ENCODE measurements around the gene ASTN2.

Gene ASTN2

DNA sequence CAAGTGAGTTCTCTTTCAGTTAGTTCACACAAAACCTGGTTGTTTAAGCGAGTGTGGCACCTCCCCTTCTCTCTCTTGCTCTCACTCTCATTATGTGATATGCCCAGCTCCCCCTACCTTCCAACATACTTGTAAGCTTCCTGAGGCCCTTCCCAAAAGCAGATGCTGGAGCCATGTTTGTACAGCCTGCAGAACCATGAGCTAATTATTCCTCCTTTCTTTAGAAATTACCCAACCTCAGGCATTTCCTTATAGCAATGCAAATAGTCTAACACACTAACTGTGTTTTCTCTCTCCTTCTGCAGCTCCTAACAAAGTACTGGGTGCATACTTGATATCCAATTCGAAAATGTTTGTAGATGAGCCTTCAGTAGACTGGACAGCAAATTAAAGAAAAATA, 665.1 kb downstream of the ASTN2 start:
- no peaks in the 10 kb centered on the region for H3K36me3 Mint-ChIP-seq (ENCODE audit: low read depth)
- H3K4me1 Mint-ChIP-seq (ENCODE audit: low read depth), result no peaks in the 10 kb centered on the region
- no peaks in the 10 kb centered on the region for H3K9me3 Mint-ChIP-seq
- H3K4me3 Mint-ChIP-seq, result no peak overlapping the region
- H3K27me3 Mint-ChIP-seq (ENCODE audit: low read depth), result no peaks in the 10 kb centered on the region
- no peak overlapping the region for H3K27ac Mint-ChIP-seq

DNA sequence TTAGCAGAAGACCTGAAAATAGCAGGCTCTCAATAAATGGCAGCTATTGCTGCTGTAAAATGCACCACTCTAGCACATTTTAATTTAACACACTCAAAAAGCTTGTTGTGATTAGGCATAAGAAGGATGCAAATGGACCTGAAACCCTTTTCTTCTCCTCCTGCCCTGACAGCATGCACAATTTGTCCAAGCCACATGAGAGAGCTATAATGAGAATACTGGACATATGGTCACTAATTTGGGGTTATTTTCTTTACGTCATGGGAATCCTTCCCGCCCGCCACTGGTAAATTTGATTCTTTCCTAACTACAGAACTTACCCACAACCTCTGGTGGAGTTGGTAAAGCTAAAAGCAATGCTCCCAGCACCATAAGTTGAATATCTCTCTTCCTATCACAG, 665.7 kb downstream of the ASTN2 start:
- Mint-ChIP-seq H3K4me3 (no peak overlapping the region), H3K27ac (no peak overlapping the region), H3K27me3 (ENCODE audit: low read depth) (no peaks in the 10 kb centered on the region), H3K9me3 (no peaks in the 10 kb centered on the region), H3K36me3 (ENCODE audit: low read depth) (no peaks in the 10 kb centered on the region), H3K4me1 (ENCODE audit: low read depth) (no peaks in the 10 kb centered on the region)

DNA sequence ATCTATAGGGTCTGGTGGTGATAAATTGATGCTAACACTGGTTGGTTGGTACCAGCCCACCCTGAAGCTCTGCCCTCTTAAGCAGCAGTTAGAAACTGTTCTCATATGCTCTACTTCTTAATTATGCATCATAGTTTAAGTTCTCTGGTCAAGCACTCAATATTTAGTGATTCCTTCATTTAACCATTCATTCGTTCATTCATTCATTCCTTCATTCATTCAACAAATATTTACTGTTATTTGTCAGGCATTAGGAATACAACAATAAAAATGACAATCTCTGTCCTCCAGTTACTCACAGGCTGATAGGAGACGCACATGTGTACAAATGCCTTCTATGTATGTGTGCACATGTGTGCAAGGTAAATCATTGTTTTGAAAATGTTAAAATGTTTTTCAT, 673.1 kb downstream of the ASTN2 start:
- Mint-ChIP-seq H3K4me1 (ENCODE audit: low read depth) (peaks cover 2% of the 10 kb centered on the region), H3K4me3 (no peak overlapping the region), H3K9me3 (no peaks in the 10 kb centered on the region), H3K27ac (no peak overlapping the region), H3K36me3 (ENCODE audit: low read depth) (no peaks in the 10 kb centered on the region), H3K27me3 (ENCODE audit: low read depth) (peaks cover 1% of the 10 kb centered on the region)

DNA sequence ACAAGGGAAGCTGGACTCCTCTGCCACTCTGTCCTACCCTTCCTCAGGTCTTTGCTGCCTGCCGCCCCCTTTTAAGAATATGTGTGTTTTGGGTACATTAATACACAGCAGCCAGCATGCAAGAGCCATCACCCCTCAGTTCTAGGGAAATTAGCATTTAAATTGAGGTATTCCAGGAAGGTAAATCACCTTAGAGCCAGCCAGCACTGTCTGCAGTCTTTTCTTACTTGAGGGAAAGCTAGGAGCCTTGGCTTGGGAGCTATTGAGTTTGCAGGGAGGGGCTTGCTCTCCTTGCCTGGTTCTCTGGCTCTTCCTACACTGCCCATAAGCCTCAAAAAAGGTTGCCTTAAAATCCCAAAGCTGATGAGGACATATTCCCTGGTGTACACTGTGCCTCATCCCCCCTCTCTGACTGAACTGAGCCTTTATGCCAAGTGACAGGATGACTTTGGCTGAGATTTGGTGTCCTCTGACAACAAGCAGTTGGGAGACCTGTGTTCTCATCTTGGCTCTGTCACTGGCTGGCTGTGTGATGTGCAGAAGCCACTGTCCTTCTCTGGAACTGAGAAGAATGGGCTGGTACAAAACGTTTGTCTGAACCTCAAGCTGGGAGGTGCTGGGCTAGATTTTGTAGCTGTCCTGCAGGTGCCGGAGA, 673.6 kb downstream of the ASTN2 start:
- no peaks in the 10 kb centered on the region for H3K9me3 Mint-ChIP-seq

DNA sequence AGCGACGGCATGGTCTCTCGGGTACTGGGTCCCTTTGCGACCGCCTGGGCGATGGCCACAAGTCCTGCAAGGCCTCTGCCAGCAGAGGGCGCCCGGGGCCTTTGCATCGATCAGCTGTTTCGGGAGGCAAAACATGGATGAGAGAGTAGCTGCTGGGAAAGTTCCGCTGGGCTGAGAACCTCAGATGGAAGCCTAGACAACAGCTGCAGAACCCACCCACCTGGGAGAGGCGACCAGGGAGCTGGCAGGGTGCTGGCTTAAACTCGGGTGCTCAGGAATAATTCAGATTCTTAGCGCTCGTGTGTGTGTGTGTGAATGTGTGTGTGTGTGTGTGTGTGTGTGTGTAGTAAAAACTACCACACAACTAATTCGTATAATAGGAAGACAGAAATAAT, 677.7 kb downstream of the ASTN2 start:
- Mint-ChIP-seq H3K27ac (no peak overlapping the region), H3K9me3 (no peaks in the 10 kb centered on the region), H3K4me3 (no peak overlapping the region), H3K36me3 (ENCODE audit: low read depth) (no peaks in the 10 kb centered on the region), H3K4me1 (ENCODE audit: low read depth) (peaks cover 3% of the 10 kb centered on the region), H3K27me3 (ENCODE audit: low read depth) (peaks cover 5% of the 10 kb centered on the region)

More for the DNA sequence above, 673.6 kb downstream of the ASTN2 start:
- Mint-ChIP-seq H3K27me3 (ENCODE audit: low read depth) (peaks cover 5% of the 10 kb centered on the region), H3K27ac (no peak overlapping the region), H3K36me3 (ENCODE audit: low read depth) (no peaks in the 10 kb centered on the region), H3K4me3 (no peak overlapping the region), H3K4me1 (ENCODE audit: low read depth) (peaks cover 3% of the 10 kb centered on the region)

DNA sequence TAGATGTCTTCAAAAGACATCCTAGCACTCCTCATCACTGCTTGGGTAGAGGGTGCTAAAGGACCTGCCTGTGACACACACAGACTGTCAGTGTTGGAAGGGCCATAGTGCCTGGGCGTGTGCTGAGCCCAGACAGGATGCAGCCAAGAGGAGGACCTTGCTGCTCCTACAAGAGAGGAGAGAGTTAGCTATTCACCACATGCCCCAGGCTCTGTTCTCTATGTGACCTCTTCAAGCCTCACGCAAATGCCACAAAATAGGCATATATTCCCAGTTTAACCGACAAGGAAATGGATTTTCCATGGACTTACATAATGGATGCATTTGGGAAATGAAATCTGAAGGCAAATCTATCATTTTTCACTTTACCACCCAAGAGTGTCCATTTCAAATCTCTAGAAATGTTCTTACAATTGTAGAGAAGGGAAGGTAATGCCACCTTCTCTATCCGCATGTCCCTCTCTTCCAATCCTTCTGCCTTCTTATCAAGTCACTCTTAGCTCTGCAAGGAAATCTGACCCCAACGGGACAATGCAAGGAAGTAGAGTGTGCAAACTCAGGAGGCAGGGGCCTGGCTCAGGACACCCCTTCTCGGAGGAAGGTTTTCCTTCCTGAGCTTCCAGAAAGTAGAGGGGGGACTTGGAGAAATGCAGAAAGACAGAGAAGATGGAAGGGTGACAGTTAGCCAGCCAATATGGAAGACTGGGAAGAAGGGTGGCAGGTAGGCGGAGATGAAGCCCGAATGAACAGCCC, 678.3 kb downstream of the ASTN2 start:
- Mint-ChIP-seq H3K27me3 (ENCODE audit: low read depth) (peaks cover 5% of the 10 kb centered on the region), H3K36me3 (ENCODE audit: low read depth) (no peaks in the 10 kb centered on the region), H3K9me3 (no peaks in the 10 kb centered on the region), H3K27ac (no peak overlapping the region), H3K4me3 (no peak overlapping the region), H3K4me1 (ENCODE audit: low read depth) (peaks cover 3% of the 10 kb centered on the region)

DNA sequence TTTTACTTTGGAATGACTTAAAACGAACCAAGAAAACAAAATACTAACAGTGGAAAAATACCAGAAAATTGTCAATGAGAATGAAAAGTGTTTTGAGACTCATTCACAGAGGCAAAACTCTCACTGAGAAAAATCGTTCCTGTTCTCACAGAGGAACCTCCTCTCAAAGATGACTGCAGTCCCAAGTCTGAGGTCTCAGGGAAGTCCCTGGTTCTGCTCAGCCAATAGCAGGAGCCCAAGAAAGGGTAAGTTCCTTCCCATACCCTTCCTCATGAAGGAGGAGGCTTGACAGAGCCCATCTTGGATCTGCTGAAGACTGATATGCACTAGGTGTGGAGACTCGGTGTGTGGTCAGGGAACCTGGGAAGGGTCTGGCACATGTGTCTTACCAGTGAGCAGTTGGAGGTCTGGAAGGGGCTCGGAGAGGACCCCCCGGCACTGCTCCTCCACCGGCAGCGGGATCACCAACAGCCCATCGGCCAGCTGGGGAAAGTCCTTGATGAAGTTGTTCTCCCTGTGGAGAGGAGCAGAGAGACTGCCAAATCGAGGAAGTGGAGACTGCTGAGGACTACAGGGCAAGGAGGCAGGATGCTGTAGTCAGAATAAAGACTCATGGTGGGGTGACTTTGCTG, 681.7 kb downstream of the ASTN2 start:
- Mint-ChIP-seq H3K4me1 (ENCODE audit: low read depth) (peaks cover 3% of the 10 kb centered on the region), H3K4me3 (no peak overlapping the region), H3K9me3 (no peaks in the 10 kb centered on the region), H3K36me3 (ENCODE audit: low read depth) (no peaks in the 10 kb centered on the region), H3K27me3 (ENCODE audit: low read depth) (peaks cover 5% of the 10 kb centered on the region), H3K27ac (no peak overlapping the region)

DNA sequence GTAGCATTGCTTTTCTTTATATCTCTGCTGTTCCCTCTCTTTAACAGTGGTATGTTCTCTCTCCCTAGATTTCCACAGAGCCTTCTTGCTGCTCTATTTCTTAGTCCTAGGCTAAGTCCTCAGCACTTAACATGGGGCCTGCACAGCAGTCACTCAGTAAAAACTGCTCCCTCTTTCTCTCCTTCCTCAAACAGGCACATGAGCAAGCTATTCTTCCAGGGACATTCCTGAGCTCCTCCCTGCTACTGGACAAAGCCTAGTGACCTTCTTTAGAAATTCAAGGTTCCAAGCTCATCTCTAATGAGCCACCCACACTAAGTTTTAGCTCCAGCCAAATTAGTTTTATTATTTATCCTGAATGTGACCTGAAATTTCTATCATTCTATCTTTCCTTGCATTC, 688.3 kb downstream of the ASTN2 start:
- Mint-ChIP-seq H3K36me3 (ENCODE audit: low read depth) (no peaks in the 10 kb centered on the region), H3K27ac (no peak overlapping the region), H3K27me3 (ENCODE audit: low read depth) (no peaks in the 10 kb centered on the region)

DNA sequence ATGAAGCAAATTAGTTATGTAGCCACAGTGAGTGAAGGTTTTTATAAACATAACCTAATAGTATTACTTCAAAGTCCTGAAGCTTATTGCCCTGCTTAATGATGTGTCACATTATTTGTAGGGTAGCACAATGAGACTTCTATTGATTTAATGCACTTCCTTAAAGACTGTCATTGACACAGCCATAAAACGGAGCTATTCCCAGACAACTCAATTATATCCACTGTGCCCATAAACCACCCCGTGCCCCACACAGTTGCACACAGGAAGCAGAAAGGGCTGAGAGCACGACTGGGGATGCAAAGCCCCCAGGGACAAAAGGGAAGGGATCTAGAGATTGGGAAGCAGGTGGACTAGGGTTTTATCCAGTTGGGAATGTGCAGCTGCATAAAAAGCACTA, 690.7 kb downstream of the ASTN2 start:
- no peak overlapping the region for H3K4me3 Mint-ChIP-seq
- no peaks in the 10 kb centered on the region for H3K27me3 Mint-ChIP-seq (ENCODE audit: low read depth)
- no peaks in the 10 kb centered on the region for H3K36me3 Mint-ChIP-seq (ENCODE audit: low read depth)
- H3K9me3 Mint-ChIP-seq, result no peaks in the 10 kb centered on the region
- no peaks in the 10 kb centered on the region for H3K4me1 Mint-ChIP-seq (ENCODE audit: low read depth)
- no peak overlapping the region for H3K27ac Mint-ChIP-seq

More for the DNA sequence above, 688.3 kb downstream of the ASTN2 start:
- Mint-ChIP-seq H3K4me1 (ENCODE audit: low read depth) (no peaks in the 10 kb centered on the region), H3K9me3 (no peaks in the 10 kb centered on the region), H3K4me3 (no peak overlapping the region)

DNA sequence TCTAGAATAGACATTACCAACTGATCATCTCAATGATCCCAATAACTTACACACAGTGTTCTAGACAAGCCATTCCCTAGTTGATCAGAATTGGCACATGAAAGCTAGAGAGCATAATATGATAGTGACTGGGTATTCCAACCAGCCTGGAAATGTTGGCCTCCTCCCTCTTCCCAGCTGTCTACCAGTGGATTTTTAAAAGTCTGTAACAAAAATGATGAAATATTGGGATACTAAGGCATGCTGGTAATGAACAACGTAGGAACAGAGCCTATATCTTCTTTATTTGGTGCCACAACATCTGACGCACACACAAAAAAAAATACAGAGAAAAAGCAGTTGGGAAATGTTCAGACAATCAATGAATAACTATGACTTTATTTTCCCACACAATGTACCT, 692.9 kb downstream of the ASTN2 start:
- no peaks in the 10 kb centered on the region for H3K9me3 Mint-ChIP-seq
- H3K27me3 Mint-ChIP-seq (ENCODE audit: low read depth), result peaks cover 4% of the 10 kb centered on the region
- no peak overlapping the region for H3K27ac Mint-ChIP-seq
- no peak overlapping the region for H3K4me3 Mint-ChIP-seq
- H3K36me3 Mint-ChIP-seq (ENCODE audit: low read depth), result no peaks in the 10 kb centered on the region
- H3K4me1 Mint-ChIP-seq (ENCODE audit: low read depth), result no peaks in the 10 kb centered on the region

DNA sequence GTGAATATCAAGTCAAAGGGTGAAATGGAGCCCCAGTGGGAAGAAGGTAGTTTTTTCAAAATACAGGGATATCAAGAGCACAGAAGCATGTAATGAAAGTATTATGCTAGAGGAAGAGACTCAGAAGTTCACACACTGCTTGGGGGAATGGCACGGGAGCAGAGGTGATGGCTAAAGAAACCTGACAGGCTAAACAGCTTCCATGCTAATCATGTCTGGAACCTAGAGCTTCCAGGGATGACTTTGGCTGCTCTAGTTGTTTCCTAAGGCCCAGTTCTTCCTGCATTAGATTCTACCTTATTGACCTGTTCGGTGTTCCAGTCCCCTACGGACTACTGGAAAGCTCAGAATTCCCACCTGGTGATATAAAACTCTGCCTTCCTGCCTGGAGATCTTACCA, 693.4 kb downstream of the ASTN2 start:
- Mint-ChIP-seq H3K4me1 (ENCODE audit: low read depth) (no peaks in the 10 kb centered on the region), H3K9me3 (no peaks in the 10 kb centered on the region), H3K4me3 (no peak overlapping the region), H3K27ac (no peak overlapping the region), H3K27me3 (ENCODE audit: low read depth) (peaks cover 4% of the 10 kb centered on the region), H3K36me3 (ENCODE audit: low read depth) (no peaks in the 10 kb centered on the region)

DNA sequence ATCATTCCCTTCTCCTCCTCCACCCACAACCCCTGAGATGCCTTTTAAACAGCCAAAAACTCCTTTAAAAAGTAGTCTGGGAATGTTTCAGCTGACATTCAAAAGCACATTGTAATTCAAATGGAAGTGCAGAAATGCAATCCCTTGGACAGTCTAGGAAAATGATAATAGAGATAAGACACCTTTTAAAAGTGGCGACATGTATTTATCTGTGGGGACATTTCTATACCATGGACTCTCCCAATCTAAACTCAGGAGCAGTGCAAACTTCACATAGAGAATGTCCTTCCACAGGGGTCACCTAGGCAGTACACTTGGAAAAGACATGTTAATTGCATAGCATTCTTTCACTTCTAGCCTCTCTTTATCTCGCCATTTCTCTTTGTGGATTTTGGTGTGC, 694.7 kb downstream of the ASTN2 start:
- no peaks in the 10 kb centered on the region for H3K4me1 Mint-ChIP-seq (ENCODE audit: low read depth)
- no peak overlapping the region for H3K4me3 Mint-ChIP-seq
- H3K36me3 Mint-ChIP-seq (ENCODE audit: low read depth), result no peaks in the 10 kb centered on the region
- H3K27me3 Mint-ChIP-seq (ENCODE audit: low read depth), result peaks cover 4% of the 10 kb centered on the region
- no peak overlapping the region for H3K27ac Mint-ChIP-seq
- H3K9me3 Mint-ChIP-seq, result no peaks in the 10 kb centered on the region

DNA sequence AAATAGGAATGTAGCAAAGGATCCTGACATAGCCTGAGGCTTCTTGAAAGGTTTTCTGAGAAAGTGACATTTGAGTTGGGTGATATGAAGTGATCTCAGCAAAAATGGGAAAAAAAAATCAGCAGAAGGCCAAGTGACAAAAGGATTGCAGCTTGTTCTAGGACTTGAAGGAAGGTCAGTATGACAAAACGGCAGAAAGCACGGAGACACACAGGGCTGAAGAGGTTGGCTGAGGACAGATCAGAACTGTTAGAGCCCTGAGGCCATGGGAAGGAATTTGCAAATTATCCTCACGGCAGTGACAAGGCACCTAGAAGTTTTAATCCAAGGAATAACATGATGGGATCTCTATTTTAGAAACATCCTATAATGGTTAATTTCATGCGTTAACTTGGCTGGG, 696.7 kb downstream of the ASTN2 start:
- no peak overlapping the region for H3K27ac Mint-ChIP-seq
- H3K9me3 Mint-ChIP-seq, result no peaks in the 10 kb centered on the region
- no peaks in the 10 kb centered on the region for H3K4me1 Mint-ChIP-seq (ENCODE audit: low read depth)
- H3K27me3 Mint-ChIP-seq (ENCODE audit: low read depth), result peaks cover 4% of the 10 kb centered on the region
- no peaks in the 10 kb centered on the region for H3K36me3 Mint-ChIP-seq (ENCODE audit: low read depth)
- no peak overlapping the region for H3K4me3 Mint-ChIP-seq

DNA sequence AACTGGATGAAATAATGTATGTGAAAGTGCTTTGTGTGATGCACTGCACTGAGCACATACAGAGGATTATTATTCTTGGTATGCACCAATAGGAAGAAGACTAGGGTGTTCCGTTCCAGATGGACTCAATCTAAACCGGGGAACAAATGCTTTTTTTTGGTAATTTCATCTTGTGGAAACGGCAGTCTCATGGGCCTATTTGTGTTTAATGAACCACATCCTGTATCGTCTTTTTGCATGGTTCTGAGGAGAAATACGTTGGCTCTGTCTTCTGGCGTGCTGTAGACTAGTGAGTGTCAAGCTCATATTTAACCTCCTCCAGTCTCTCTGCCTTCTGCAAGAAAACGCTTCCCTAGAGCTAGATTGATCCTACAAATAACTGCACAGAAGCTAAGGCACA, 697.7 kb downstream of the ASTN2 start:
- Mint-ChIP-seq H3K4me3 (no peak overlapping the region), H3K4me1 (ENCODE audit: low read depth) (no peaks in the 10 kb centered on the region), H3K27me3 (ENCODE audit: low read depth) (peaks cover 4% of the 10 kb centered on the region), H3K36me3 (ENCODE audit: low read depth) (no peaks in the 10 kb centered on the region), H3K9me3 (no peaks in the 10 kb centered on the region), H3K27ac (no peak overlapping the region)

DNA sequence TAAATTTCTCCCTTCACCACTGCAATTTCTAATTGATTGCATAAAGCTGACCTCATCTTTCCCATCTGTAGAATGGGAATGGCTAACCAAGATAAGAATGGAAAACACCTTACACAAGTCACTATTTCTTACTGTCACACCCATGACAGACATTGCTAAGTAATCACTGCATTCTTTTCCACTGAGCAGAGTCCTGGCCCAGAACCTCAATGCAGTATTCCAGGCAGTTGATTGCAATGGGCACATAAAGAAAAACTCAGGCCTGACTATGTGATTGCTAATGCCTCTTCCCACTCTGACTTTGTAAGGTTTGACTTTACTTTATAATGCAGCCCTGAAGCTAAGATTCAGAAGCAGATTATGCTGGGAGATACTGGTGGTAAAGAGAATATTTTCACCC, 698.4 kb downstream of the ASTN2 start:
- no peaks in the 10 kb centered on the region for H3K9me3 Mint-ChIP-seq
- no peak overlapping the region for H3K27ac Mint-ChIP-seq
- no peaks in the 10 kb centered on the region for H3K36me3 Mint-ChIP-seq (ENCODE audit: low read depth)
- H3K27me3 Mint-ChIP-seq (ENCODE audit: low read depth), result peaks cover 4% of the 10 kb centered on the region
- no peaks in the 10 kb centered on the region for H3K4me1 Mint-ChIP-seq (ENCODE audit: low read depth)
- H3K4me3 Mint-ChIP-seq, result no peak overlapping the region

Data from T-helper 1 cell treated with Interleukin-12 subunit alpha and Interleukin-12 subunit beta and Interleukin-4 antibody, amounts not matched to agents 30 μg/mL and 1 μg/mL, for 36 hours (primary cell).